Endothelial cell of umbilical vein (primary cell): ENCODE data around the gene TIMP1. TPM values are rescaled to one million over a fixed set of nuclear protein-coding genes. Genes with fewer than 3 reads are reported as not detected.
A peak's percentile ranks its signal among the peaks of the same experiment; 100 is the strongest.

Experiments
- BruUV-seq: library from RNA; stranded (reverse); fragments of 400-500 nt; replicated peaks from 2 replicates; lab custom pipeline; 2021; lab: Mats Ljungman, UMichigan
- CTCF ChIA-PET: fragments of 300-600, 350-600 bp; sonication (Branson Sonifier 250); formaldehyde crosslinking; loops from one replicate; lab custom pipeline; 2021; ENCODE audit warnings: antibody characterized with exemption, inconsistent platforms; lab: Charles Lee
- POLR2A ChIA-PET: fragments of 300-600, 350-600 bp; sonication (Branson Sonifier 250); formaldehyde crosslinking; loops from one replicate; lab custom pipeline; 2021; ENCODE audit warnings: antibody characterized with exemption, inconsistent platforms; lab: Charles Lee
- DNase-seq: peaks from one replicate; pipeline ENCODE4 v3.0.0-alpha.2; 2011; ENCODE audit warnings: low read depth, low spot score
- FAIRE-seq: peaks from 2 replicates; lab custom pipeline; 2011; peaks lifted over from hg19 to GRCh38; lab: Jason Lieb, UNC
- H2AFZ ChIP-seq: 2 replicates; pipeline ENCODE4 v1.6.0; 2012; ENCODE audit warnings: low read depth, low read length, control low read depth, inconsistent platforms
- H3K27ac ChIP-seq: 2 replicates; pipeline ENCODE4 v1.5.1; 2011; ENCODE audit warnings: low read depth, mild to moderate bottlenecking, control low read depth, low read length, moderate library complexity; ENCODE audit not compliant: insufficient read depth
- H3K27me3 ChIP-seq, 2 experiments: 2 replicates each; pipeline versions ENCODE4 v1.6.0 to v1.6.1; 2011; ENCODE audit warnings: low read length in 2 of 2, mixed read lengths in 1 of 2; ENCODE audit not compliant: control insufficient read depth in 2 of 2, insufficient read depth in 2 of 2
- H3K36me3 ChIP-seq, 2 experiments: 2 replicates in 1 of 2; 3 replicates in 1 of 2; pipeline ENCODE4 v1.5.1; 2011; ENCODE audit warnings: low read length in 2 of 2, mild to moderate bottlenecking in 1 of 2, moderate library complexity in 1 of 2; ENCODE audit not compliant: control insufficient read depth in 2 of 2, insufficient read depth in 2 of 2; ENCODE audit errors: extremely low read depth in 1 of 2
- H3K4me1 ChIP-seq: 3 replicates; pipeline ENCODE4 v1.5.1; 2011; ENCODE audit warnings: mild to moderate bottlenecking, low read length; ENCODE audit not compliant: control insufficient read depth, insufficient read depth; ENCODE audit errors: extremely low read depth
- H3K4me2 ChIP-seq: 2 replicates; pipeline ENCODE4 v1.6.1; 2011; ENCODE audit warnings: low read length, control low read depth, mixed read lengths; ENCODE audit not compliant: insufficient read depth
- H3K4me3 ChIP-seq, 3 experiments: fragments of 200-600 bp in 1 of 3; sonication (generic), shearing (Covaris generic) in 1 of 3; replicated peaks in 1 of 3; 2 replicates each; pipeline ENCODE4 v1.5.1; 2011 to 2016; ENCODE audit warnings: control low read depth in 3 of 3, low read length in 3 of 3, mild to moderate bottlenecking in 2 of 3, inconsistent platforms in 1 of 3, low read depth in 1 of 3, moderate library complexity in 1 of 3; ENCODE audit not compliant: insufficient read depth in 1 of 3
- H3K79me2 ChIP-seq: 2 replicates; pipeline ENCODE4 v1.6.0; 2012; ENCODE audit warnings: low read length, inconsistent platforms; ENCODE audit not compliant: control insufficient read depth, insufficient read depth
- H3K9ac ChIP-seq: replicated peaks from 2 replicates; pipeline ENCODE3; 2011; ENCODE audit warnings: low read length, control low read depth; ENCODE audit not compliant: insufficient read depth; ENCODE audit errors: extremely low read depth
- H3K9me1 ChIP-seq: replicated peaks from 3 replicates; pipeline ENCODE4 v1.6.0; 2011; ENCODE audit warnings: mild to moderate bottlenecking, low read length; ENCODE audit not compliant: control insufficient read depth, insufficient read depth; ENCODE audit errors: extremely low read depth
- H3K9me3 ChIP-seq: replicated peaks from 2 replicates; pipeline ENCODE4 v1.5.1; 2012; ENCODE audit warnings: low read length, inconsistent platforms; ENCODE audit not compliant: control insufficient read depth, insufficient read depth
- H4K20me1 ChIP-seq: replicated peaks from 2 replicates; pipeline ENCODE3; 2011; ENCODE audit warnings: mild to moderate bottlenecking, low read length; ENCODE audit not compliant: control insufficient read depth, insufficient read depth; ENCODE audit errors: extremely low read depth
- CTCF ChIP-seq, 2 donors: IDR thresholded peaks; 1 replicate in 1 of 2; 2 replicates in 1 of 2; pipeline ENCODE4 v1.5.1; 2011; ENCODE audit warnings: low read length in 2 of 2, mild to moderate bottlenecking in 2 of 2, moderate library complexity in 2 of 2, control low read depth in 1 of 2, inconsistent platforms in 1 of 2, low read depth in 1 of 2; ENCODE audit not compliant: insufficient read depth in 1 of 2; ENCODE audit errors: extremely low read depth in 1 of 2
- EZH2 ChIP-seq: IDR thresholded peaks from 2 replicates; pipeline ENCODE4 v1.6.1; 2012; ENCODE audit warnings: borderline replicate concordance, low read depth, mild to moderate bottlenecking, moderate library complexity, low read length, inconsistent platforms; ENCODE audit not compliant: severe bottlenecking
- FOS ChIP-seq: IDR thresholded peaks from 2 replicates; pipeline ENCODE4 v1.6.1; 2011; ENCODE audit warnings: mild to moderate bottlenecking, low read length, moderate library complexity, borderline replicate concordance; ENCODE audit not compliant: insufficient read depth
- JUN ChIP-seq: IDR thresholded peaks from 2 replicates; pipeline ENCODE4 v1.6.1; 2011; ENCODE audit warnings: borderline replicate concordance, low read depth; ENCODE audit not compliant: insufficient read length, insufficient read depth
- MYC ChIP-seq: IDR thresholded peaks from one replicate; pipeline ENCODE4 v1.6.1; 2011; ENCODE audit warnings: mild to moderate bottlenecking, low read depth, low read length
- POLR2A ChIP-seq: IDR thresholded peaks from 2 replicates; pipeline ENCODE4 v1.6.1; 2012; ENCODE audit warnings: low read depth, mild to moderate bottlenecking, control low read depth, low read length
- POLR2AphosphoS5 ChIP-seq: IDR thresholded peaks from 2 replicates; pipeline ENCODE4 v1.6.1; 2012; ENCODE audit warnings: low read depth, mild to moderate bottlenecking, control low read depth, low read length, moderate library complexity; ENCODE audit not compliant: insufficient read depth
- dilution Hi-C: fragments of 300-500 bp; cut with MboI; formaldehyde crosslinking; loops from one replicate; pipeline ENCODE4 v1.15.0; 2019; ENCODE audit warnings: low sequenced_read_pairs; ENCODE audit not compliant: extremely low pct_ligation_motif_present
- intact Hi-C: fragments of 100-400 bp; cut with micrococcal nuclease; formaldehyde crosslinking; loops from one replicate; pipeline ENCODE4 v1.10.0; 2022
- polyA plus RNA-seq, 4 experiments: library from polyadenylated mRNA; depleted of rRNA in 3 of 4; stranded (reverse) in 3 of 4; unstranded in 1 of 4; fragments of >200 nt; gene quantifications; 2 replicates each; pipeline versions ENCODE4 v1.2.1 to v1.2.3, GENCODE V29; 2011 to 2012; ENCODE audit warnings: missing spikeins in 1 of 4
- total RNA-seq: library from RNA; stranded (reverse); gene quantifications from 2 replicates; pipeline ENCODE4 v1.2.3, GENCODE V29; 2021

TIMP1 gene
- total and polyA plus RNA-seq, 2 donors (not counting 3 experiments of a cell fraction or from before 2014, with no cell fraction given): 124 to 277 TPM

GRCh38 chrX:47540754-47541538 lies 41.3 kb upstream of the TIMP1 start:
- Histone ChIP-seq H3K79me2 (no peaks in the 10 kb centered on the region), H3K9me1 (no peaks in the 10 kb centered on the region), H3K4me3 (peak overlapping the region in 1 of 3 experiments; percentile 32), H3K9me3 (no peaks in the 10 kb centered on the region), H3K36me3 (no peaks in the 10 kb centered on the region), H3K4me2 (peak overlapping the region; percentile 51), H3K27me3 (no peaks in the 10 kb centered on the region), H3K9ac (peak overlapping the region; percentile 31), H3K4me1 (peaks cover 4% of the 10 kb centered on the region), H2AFZ (peak overlapping the region; percentile 74), H4K20me1 (no peaks in the 10 kb centered on the region), H3K27ac (peak overlapping the region; percentile 37)
- ChIA-PET CTCF (interaction anchor here (0.8 to 2.6 kb wide), 11 partner anchors 8 to 486 kb away, joined by 3 to 13 read pairs (median 4); partner anchors contain the start of gene ARAF), POLR2A (no interaction called here)
- no TSS peak for BruUV-seq
- intact Hi-C loops: loop anchor here (1.0 to 2.0 kb wide), 3 partner anchors 16 to 485 kb away; no protein-coding TSS in a partner anchor
- dilution Hi-C loops: no loop called here
- DNase-seq (peak; percentile 92), FAIRE-seq (peak; percentile 91)
- TF ChIP-seq CTCF (IDR thresholded peaks at IDR 0.05; ENCODE audit: extremely low read depth in 1 of 2, insufficient read depth in 1 of 2, low read depth in 1 of 2, low read length in 2 of 2) (peak; percentile 47 to 54), POLR2AphosphoS5 (no peak), FOS (no peak), EZH2 (no peak), MYC (no peak), JUN (no peak), POLR2A (no peak)
